ENCODE results near the gene TEDDM1.

DNA sequence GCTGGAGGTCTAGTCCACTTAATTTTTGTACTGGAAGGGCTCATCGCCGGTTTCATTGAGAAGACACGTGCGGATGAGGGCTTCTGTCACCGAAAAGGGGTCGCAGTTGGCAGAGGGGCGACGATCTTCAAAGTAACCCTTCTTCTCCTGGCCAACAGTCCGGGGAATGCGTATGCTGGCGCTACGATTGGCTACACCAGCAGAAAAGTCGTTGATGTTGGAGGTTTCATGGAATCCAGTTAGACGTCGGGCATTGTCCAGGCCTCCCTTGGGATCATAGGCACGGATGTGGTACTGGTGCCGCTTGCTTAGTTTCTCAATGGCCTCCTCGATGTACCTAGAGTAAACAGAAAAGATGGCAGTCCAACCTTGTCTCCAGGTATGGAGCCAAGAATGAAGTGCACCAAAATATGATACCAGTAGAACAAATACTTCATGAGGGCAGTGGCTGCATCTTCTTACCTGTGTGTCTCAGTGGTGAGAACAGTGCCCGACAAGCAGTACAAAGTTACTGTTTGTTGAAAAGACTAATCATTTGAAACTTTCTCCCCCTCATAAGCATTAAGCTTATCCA lies 16.0 kb downstream of the TEDDM1 start:
- no peak for TF ChIP-seq POLR2A (IDR thresholded peaks at IDR 0.05; ENCODE audit: low read depth, low read length)
- TF ChIP-seq TAF1 (IDR thresholded peaks at IDR 0.05; ENCODE audit: borderline replicate concordance, low read depth, low read length), result no peak

Data from GM12892 (cell line).